ENCODE data around the gene DRAXIN. TPM values are rescaled to one million over a fixed set of nuclear protein-coding genes. Genes with fewer than 3 reads are reported as not detected.
"Not testable (repeated sequence)": the region's sequence is repeated elsewhere in the genome, so short reads cannot be mapped to it uniquely, and the experiment has no call there.

The DRAXIN gene, protein sequence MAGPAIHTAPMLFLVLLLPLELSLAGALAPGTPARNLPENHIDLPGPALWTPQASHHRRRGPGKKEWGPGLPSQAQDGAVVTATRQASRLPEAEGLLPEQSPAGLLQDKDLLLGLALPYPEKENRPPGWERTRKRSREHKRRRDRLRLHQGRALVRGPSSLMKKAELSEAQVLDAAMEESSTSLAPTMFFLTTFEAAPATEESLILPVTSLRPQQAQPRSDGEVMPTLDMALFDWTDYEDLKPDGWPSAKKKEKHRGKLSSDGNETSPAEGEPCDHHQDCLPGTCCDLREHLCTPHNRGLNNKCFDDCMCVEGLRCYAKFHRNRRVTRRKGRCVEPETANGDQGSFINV
- polyA plus RNA-seq (ENCODE audit: insufficient read length) = 1.1 TPM
- long read RNA-seq, donor 1 = 0 reads
- long read RNA-seq, donor 2 = 0 reads
- long read RNA-seq, donor 3, partial matches to known transcripts = 0 of 32 reads
- long read RNA-seq, donor 3, other reads (novel, unspliced or antisense) = 32 of 32 reads
- long read RNA-seq, donor 4 = 0 reads
- long read RNA-seq, donor 5 = 0 reads
- long read RNA-seq, donor 6 = 0 reads
- long read RNA-seq, donor 7 = 0 reads
- long read RNA-seq, donor 8 = 0 reads

DNA sequence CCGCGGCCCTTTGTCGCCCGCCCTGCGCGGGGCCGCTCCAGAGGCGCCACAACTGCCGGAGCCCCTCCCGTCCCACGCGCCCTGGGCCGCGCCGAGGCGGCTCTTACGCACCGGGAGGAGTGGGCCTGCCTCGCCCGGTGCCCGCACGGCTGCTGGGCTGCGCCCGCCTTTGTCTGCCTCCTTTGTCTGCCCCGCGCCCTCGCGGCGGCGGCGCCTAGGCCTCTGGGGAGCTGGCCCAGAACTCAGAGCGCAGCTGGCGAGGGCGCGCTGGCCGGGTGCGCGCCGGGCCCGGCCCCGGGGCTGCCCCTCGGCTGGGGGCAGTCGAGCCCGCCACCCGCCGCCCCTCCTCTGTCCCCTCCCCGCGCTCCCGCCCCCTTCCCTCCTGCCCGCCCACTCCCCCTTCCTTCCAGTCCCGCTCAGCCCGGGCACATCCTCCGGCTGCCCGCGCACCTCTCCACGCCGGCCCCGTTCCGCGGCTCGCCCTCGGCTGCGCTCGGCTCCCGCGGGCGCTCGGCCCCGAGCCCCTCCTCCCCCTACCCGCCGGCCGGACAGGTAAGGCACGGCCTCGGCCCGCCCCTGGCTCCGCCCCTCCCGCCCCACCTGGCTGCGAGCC lies at the start of gene DRAXIN:
Gene DRAXIN (plus strand): TSS at position 409 of the 613 bp plus-strand sequence. CDS start 14,549 bp downstream, outside the sequence.
- no peak for DNase-seq

DNA sequence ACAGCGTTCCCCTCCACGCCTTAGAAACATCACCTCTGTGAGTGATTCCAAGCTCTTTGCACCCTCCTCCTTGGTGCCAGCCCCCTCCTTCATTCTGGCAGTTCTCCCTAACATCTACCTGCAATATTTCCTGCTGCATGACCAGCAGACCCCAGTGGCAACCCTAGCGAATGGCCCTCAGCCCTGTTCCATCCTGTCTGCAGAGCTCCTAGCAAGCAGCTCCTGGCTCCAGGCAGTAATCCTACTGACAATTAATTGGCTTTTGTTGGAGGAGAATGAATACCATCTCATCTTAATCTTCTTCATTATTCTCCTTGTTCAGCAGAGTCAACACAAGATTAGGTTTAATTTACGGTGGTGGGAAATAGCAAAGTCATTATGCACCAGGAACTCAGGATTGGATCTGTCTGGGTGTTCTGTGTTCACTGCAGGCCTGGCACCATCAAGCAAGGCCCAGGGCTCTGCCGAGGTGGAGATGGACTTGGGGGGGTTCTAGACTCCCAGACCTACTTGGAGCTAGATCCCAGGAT lies 49.7 kb upstream of the DRAXIN start:
- no peak for DNase-seq

DNA sequence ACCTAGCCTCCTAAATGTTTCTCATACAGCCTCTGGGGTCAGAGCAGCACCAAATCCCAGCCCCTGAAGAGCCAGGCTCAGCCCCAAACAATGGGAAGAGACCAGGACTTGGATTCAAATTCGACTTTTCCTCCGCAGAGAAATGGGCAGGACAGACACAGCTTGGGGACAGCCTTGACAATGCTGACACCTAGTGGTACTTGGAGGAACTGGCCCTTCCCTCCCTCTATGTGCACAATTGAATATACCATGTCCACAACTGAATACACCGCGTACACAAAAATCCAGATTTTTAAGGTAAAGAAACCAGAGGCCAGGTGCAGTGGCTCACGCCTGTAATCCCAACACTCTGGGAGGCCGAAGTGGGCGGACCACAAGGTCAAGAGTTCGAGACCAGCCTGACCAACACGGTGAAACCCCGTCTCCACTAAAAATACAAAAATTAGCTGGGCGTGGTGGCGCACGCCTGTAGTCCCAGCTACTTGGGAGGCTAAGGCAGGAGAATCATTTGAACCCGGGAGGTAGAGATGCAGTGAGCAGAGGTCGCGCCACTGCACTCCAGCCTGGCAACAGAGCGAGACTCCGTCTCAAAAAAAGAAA lies 49.0 kb upstream of the DRAXIN start:
- DNase-seq = not testable (repeated sequence)

DNA sequence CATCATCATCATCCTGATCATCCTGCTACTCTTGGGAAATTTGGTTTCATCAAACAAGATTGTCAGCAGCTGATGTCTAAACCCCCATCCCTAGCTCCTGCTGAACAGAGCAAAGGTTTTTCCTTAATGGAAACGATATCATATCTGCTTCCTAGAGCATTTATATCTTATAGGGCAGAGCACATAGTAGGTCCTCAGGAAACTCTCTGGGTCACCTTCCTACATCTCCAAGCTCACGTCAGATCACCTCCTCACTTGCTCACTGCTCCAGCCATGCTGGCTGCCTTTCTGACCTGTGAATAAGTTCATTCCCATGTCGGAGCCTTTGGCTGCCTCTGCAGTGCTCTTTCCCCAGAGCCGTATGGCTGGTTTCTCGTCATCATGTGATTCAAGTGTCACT lies 47.7 kb upstream of the DRAXIN start:
- no peak for DNase-seq

DNA sequence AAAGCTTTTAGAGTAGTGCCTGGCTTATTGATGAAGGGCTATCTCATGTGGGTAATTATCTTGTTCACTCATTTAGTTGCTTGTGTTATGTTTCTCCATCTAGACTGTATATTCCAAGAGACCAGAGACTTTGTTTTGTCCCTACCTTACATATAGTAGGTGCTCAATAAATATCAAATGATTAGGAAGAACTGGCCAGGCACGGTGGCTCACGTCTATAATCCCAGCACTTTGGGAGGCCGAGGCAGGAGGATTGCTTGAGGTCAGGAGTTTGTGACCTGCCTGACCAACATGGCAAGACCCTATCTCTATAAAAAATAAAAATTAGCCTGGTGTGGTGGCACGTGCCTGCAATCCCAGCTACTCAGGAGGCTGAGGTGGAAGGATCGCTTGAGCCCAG lies 46.2 kb upstream of the DRAXIN start:
- DNase-seq = no peak

DNA sequence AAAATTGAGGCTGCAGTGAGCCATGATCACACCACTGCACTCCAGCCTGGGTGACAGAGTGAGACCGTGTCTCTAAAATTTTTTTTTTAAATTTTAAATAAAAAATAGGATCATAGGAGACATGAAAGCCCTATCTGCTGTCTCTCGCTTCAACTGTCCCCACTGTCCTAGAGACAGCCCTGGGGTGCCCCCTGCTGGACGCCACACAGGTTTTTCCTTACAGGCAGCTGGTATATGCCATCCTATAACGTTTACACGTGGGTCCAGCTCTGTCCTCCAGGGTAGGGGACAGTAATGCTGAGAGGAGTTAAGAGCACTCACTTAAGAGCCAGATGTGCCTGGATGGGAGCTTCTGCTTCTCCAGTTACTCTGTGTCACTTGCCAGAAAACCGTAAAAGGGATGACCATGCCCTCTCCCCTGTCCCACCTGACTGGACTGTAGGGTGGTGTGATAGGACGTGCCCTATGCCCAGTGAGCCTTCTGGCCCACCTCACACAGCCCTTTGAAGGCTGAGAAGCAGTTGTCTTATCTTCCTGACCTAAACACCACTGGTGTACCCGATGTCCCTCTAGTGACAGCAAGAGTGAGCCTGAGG lies 45.7 kb upstream of the DRAXIN start:
- DNase-seq = no peak

DNA sequence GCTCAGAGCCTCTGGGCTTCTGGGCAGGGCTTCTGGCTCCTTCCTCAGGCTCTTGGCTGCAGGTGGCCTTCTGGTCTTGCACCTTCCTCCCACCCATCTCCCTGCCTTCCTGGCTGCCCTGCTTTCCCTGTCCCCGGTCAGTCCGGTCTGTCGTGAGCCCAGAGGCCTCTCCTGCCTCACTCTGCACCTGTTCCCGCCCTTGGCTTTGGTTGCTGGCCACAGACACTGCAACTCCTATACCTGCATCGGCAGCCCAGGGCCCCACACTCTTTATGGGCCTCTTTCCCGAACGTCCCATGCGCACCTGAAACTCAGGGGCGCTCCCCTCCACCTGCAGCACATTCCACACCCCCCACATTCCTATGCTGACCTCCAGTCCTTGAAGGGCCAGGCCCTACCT lies 45.2 kb upstream of the DRAXIN start:
- no peak for DNase-seq

DNA sequence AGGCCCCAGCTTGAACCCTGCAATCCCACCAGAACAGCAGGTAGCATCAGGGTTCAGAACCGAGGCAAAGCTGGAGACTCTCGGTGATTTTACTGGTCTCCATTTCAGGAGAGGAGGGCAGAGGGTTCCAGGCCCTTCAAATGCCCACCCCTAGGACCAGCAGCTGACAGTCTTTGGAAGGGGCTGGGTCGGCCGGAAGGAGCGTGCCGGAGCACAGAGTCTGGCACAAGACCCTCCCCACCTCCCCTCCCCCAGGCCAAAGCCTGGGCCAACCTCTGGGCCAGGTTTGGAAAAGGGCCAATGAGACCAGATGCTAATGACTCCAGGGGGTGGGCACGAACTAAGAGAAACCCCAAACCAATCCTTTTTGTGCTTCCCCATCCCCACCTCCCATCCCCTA lies 44.2 kb upstream of the DRAXIN start:
- DNase-seq = no peak

DNA sequence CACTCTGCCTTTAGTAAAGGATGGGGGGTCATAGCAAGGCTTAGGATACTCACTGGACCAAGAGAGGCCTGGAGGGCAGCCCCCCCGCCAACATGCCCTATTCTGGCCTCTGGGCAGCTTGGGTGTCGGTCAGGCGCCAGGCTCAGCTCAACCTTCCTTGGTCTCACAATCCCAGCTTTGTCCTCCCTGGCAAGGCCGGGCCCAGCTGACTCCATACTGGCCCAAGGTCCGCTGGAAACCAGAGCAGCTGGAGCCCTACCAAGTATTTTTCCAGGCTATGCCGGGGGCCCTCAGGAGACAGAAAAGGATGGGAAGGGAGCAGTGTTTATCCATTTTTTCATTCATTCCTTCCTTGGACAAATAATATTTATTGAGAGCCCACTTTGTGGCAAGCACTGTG lies 43.5 kb upstream of the DRAXIN start:
- DNase-seq = no peak

DNA sequence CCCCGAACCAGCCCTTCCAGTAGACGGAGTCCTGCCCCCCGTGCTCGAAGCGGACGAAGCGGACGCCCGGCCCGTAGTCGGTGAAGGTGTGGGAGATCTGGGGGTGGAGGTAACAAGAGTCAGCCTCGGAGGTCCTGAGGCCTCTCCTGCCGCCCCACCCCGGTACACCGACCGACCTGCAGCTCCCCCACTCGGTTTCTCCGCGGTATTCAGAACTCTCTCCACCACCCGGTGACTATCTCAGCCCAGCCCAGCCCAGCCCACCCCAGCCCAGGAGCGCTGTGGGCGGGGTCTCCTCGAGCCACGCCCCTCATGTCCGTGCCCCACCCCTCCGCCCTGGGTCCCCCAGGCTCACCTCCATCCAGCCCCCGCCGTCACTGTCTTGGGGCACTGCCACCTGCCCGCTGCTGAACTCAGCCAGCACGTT lies 42.8 kb upstream of the DRAXIN start:
- DNase-seq = no peak

DNA sequence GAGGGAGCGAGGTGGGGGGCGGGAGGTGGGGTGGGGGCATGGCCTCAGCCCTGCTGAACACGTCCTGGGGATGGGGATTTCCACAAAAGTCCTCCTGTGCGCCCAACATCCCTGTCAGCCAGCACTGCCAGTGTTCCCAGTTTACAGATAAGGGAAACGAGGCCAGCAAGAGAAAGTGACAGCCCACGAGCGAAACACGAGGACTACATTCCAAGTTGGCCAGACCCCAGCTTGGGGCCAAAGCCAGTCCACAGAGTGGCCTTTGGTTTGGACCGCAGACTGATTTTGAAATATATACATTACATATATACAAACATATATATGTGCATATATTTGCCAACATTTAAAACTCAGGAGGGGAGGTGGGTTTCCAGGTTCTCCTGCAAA lies 42.3 kb upstream of the DRAXIN start:
- DNase-seq = no peak

DNA sequence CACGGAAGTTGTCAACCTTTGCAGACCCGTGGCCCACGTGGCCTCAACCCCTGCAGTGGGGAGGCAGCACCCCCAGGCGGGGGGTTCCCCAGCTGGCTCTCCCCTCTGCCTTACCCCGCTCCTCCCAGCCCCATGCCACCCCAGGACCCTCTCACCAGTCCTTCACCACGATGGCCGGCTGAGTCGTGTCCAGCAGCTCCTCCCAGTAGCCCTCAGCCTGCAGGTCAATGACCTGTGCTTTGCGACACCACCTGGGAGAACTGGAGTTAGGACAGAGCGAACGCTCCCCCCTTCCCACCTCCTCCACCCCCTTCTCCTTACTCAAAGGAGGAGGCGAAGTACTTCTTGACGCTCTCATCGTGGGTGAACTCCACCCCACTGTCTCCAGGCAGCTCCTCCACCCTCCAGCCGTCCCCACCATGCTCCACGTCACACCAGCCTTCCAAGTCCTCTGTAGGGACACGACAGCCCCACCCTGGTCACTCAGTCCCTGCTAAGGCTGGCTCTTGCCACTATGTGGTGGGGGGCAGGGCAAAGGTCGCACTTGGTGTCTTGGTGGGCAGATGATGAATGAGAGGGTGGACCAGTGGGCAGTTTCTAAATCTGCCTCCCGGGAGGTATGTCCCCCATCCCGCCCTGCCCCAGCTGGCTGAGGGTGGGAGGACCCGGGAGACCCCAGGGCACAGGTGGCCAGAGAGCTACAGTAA lies 41.7 kb upstream of the DRAXIN start:
- DNase-seq = no peak

DNA sequence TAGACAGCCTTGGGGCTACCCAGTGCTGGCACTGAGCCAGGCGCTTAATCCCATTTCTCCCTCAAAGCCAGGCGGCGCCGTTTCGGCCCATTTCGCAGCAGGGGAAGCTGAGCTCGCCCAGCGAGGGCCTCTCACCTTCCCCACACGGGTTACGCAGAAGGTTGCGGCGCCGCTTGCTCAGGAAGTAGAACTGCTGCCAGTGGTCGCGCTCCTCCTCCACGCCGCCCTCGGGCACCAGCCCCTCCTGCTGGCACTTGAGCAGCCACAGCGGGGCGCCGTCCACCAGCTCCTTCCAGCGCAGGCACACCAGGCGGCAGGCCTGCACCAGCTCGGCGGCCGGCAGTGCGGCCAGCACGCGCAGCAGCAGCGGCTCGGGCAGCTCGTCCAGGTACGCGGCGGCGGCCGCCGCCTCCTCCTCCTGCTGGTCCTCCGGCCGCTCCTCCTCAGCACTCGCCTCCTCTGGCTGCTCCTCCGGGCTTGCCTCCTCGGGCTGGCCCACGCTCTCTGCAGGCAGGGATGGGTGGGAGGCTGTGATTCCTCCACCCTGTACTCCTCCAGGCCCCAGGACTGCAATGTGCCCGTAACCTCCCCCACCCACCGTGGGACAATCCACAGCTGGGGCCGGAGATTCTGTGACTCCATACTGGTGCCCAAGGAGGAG lies 41.0 kb upstream of the DRAXIN start:
- DNase-seq = no peak

DNA sequence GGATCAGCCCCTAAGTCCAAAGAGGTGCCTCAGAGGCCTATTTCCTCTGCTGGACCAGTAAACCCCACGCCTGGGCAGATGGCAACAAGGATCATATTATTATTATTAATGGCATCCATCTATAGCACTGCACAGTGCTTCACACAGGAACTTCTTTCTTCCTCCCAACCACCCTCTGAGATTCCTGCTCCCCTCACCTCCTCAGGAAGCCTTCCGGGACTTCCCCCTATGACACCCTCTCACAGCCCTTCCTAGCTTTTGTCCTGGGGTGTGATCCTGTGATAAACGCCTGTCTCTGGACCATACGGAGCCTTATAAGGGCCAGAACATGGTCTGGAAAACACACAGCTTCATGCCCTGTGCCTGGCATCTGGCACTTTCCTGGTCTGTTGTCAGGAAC lies 40.5 kb upstream of the DRAXIN start:
- no peak for DNase-seq

DNA sequence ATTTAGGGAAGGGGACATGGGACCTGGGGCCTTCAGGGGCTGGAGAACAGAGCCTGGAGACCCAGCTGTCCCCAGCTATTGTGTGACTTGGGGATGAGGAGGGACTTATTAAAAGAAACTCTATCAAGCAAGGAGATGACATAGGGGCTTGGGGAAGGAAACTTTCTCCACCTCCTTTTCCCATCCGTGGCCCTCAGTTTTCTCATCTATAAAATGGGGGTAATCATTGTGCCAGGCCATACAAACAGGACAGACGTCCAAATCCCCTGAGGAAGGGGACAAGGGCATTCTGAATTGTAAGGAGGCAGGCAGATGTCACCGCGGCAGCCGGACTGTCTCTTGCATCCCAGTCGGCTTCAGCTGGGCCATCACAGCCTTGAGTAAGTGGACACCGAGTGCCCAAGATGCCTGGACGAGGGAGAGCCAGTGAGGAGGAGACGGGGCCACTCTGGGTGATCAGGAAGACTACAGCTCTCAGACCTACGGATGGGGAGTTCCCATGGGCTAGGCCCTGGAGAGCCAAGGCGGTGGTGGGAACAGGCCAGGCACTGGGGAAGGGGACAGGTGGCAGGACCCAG lies 39.2 kb upstream of the DRAXIN start:
- no peak for DNase-seq

DNA sequence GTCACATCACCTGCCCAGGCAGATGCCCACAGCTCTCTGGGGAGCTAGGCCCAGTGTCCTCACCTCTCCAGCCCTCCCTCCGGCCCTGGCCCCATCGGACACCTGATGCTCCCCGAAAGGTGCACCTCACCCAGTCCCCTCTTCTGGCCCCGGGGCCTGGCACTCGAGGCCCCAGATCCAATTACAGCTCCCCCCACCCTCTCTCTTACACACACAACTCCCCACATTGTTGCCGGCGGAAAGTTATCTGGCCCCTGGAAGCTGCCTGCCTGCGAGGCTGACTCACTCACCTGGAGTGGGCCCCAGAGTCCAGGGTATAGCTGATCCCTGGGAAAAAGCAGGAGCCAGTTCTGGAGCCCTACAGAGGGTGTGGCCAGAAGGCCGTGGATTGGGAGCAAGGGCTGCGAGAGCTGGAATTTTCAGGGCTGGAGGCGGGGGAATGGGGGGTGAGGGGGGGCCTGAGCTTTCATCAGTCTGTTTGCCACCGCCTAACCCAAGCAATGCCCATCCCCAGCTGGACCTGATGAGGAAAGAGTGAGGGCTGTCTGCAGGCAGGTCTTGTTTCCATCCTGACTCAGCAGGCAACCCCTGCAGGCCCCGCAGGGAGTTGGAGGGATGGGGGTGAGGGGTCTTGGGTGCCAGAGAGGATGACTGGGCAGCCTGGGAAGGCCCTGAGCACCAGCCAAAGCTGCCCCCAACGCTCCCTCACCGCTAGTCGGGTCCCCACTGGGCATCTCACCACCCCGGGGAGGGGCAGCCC lies 38.2 kb upstream of the DRAXIN start:
- DNase-seq = no peak

DNA sequence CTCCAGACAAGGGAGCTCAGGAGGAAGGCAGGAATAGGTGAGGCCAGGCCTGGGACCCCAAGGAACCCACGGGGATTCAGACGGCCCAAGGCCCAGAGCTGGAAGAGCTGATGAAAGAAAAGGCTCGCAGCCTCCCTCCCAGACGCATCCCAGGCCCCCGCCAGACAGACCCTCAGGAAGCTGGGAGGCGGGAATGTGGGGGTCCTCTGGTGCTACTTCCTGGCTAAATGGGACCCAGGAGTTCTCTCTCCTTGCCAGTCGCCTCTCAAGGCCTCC lies 37.7 kb upstream of the DRAXIN start:
- no peak for DNase-seq

DNA sequence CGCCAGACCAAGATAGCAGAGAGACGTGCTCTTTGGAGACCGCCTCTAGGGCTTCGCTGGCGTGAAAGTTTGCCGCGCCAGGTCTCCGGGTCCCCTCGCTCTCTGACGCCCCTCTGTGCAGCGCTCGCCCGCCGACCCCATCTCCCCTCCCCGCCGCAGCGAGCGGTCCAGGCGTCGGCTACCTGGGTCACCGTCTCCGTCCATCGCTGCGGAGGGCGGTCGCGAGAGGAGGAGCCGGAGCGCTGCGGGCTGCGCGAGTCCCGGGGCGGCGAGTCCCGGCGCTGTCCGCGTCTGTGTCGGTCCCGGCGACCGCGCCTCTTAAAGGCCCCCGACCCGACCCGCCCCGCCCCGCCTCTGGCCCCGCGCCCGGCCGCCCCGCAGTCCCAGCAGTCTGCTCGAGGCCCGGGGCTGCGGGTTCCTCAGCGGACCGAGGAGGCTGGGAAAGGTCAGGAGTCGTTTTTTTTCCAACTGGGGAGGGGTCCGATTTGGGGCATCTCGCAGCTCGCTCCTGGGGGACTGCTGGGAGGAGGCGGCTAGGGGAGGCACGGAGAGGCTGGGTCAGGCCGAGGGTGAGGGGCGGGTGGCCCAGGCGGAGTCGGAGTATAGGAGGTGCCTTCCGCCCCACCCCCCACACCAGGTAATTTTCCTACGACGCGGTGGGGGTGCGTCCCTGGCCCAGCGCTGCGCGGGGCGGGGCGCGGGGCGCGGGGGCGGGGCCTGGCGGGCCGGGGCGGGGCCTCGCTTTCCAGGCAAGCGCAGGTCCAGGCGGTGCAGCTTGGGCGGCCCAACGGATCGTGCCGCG lies 37.2 kb upstream of the DRAXIN start, which contains the start of the genes FBXO2 and FBXO44:
Gene FBXO2 (minus strand): TSS at position 293 of the 802 bp plus-strand sequence. CDS start 89 bp downstream, at position 204.
Gene FBXO44 (plus strand): TSS at position 741 of the 802 bp plus-strand sequence. CDS start 959 bp downstream, outside the sequence.
- no peak for DNase-seq

All from left kidney (tissue), 8 donors.